Measurements from ENCODE around the gene LTK.

The LTK gene

GRCh38 chr15:41513506-41514227 lies at the start of gene LTK:
LTK (minus strand) TSS chr15:41513827; CDS start chr15:41513709, 118 bp downstream.
- DNase-seq (ENCODE audit: low read depth in 2 of 2, low spot score in 1 of 2): no peak

GRCh38 chr15:41562784-41563198 lies 49.2 kb upstream of the LTK start:
- DNase-seq (ENCODE audit: low read depth in 2 of 2, low spot score in 1 of 2): no peak

DNA sequence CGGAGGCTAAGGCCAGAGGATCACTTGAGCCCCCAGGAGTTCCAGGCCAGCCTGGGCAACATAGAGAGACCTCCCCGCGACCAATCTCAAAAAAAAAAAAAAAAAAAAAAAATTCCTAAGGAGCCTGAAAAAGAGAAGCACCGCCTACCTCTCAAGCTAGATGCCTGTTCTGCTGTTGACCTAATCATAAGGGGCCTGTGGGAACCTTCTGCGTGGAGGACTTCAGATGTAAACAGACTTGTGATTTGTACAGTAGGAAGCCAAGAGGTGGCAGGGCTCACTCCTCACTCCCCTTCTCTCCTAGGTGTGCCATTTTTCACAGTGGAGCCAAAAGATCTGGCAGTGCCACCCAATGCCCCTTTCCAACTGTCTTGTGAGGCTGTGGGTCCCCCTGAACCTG lies 48.6 kb upstream of the LTK start:
- DNase-seq (ENCODE audit: low read depth in 2 of 2, low spot score in 1 of 2): no peak

- no peak for DNase-seq (ENCODE audit: low read depth in 2 of 2, low spot score in 1 of 2)
Measured at GRCh38 chr15:41561777-41562145, 48.1 kb upstream of the LTK start.

DNA sequence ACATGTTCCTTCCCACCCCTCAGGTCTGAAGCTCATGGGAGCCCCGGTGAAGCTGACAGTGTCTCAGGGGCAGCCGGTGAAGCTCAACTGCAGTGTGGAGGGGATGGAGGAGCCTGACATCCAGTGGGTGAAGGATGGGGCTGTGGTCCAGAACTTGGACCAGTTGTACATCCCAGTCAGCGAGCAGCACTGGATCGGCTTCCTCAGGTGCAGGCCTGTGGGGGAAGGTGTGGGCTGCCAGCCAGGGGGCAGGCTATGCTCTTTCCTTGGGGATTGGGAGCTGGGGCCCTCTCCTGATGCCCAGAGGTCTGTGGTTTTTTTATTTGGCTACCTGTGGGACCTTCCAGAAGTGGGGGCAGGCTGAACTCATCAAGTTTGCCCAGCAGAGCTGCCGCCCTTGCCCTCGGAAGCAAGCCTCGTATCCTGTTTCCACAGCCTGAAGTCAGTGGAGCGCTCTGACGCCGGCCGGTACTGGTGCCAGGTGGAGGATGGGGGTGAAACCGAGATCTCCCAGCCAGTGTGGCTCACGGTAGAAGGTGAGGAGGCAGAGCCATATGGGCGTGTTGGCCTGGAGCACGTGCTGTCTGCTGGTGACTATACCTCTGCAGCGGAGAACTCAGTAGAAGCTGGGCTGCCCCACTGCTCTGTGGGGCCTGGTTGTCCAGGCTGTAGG lies 47.6 kb upstream of the LTK start:
- DNase-seq (ENCODE audit: low read depth in 2 of 2, low spot score in 1 of 2): no peak

- DNase-seq (ENCODE audit: low read depth in 2 of 2, low spot score in 1 of 2): no peak
Measured at GRCh38 chr15:41560572-41560874, 46.9 kb upstream of the LTK start.

DNA sequence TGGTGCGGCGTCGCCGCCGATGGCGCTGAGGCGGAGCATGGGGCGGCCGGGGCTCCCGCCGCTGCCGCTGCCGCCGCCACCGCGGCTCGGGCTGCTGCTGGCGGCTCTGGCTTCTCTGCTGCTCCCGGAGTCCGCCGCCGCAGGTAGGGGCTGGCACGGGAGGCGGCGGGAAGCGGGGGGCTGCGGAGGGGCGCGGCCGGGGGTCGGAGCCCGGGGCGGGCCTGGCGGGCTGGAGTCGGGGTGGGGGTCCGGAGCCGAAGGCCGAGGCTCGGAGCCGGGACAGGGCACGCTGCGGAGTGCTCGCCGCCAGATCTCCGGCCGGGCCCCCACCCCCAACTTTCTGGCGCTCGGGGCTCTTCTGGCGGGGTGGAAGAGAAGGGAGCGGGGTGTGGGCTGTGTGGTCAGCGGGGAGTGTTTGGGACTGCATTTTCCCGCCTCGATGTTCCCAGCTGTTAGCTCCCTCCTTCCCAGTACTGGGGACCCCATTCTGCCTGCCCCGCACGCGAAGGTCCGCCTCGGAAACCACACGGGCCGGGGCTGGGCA lies 45.7 kb upstream of the LTK start:
- no peak for DNase-seq (ENCODE audit: low read depth in 2 of 2, low spot score in 1 of 2)

DNA sequence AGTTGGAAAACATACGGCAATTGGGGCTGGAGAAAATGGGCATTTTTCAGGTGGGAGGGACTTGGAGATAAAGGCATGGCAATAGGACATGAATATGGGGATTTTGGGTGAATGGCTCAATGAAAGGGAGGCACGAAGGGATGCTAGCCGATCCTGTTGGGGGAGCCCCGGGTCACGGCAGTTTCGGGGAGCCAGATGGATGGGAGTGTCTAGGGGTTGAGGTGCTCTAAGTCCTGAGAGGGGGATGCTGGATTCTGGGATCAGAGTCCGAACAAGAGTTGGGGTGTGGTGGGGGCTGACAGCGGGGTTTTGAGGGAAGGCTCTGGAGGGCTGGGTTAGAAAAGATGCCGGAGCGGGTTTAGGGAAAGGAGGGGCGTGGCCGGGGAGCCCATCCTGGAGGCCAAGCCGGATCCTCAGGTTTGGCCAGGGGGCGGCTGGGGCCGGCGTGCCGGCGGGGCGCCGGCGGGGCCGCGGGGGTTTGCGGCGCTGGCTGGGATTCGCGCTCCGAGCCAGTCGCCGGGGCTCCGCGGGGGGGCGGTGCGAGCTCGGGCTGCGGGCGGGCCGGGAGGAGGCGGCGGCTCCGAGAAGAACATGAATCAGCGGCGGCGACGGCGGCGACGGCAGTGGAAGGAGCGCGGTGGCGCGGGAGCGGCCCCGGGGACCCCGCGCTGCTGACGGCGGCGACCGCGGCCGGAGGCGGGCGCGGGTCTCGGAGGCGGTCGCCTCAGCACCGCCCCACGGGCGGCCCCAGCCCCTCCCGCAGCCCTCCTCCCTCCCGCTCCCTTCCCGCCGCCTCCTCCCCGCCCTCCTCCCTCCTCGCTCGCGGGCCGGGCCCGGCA lies 45.0 kb upstream of the LTK start, which contains the start of gene TYRO3:
TYRO3 (plus strand) TSS at position 813 of the 839 bp plus-strand sequence. CDS start 46 bp downstream, outside the sequence.
- peak; percentile 29 to 49 for DNase-seq (ENCODE audit: low read depth in 2 of 2, low spot score in 1 of 2)

GRCh38 chr15:41557673-41558399 lies 44.2 kb upstream of the LTK start:
- DNase-seq (ENCODE audit: low read depth in 2 of 2, low spot score in 1 of 2): peak; percentile 25 to 54

GRCh38 chr15:41556677-41557076 lies 43.0 kb upstream of the LTK start:
- DNase-seq (ENCODE audit: low read depth in 2 of 2, low spot score in 1 of 2): no peak

DNA sequence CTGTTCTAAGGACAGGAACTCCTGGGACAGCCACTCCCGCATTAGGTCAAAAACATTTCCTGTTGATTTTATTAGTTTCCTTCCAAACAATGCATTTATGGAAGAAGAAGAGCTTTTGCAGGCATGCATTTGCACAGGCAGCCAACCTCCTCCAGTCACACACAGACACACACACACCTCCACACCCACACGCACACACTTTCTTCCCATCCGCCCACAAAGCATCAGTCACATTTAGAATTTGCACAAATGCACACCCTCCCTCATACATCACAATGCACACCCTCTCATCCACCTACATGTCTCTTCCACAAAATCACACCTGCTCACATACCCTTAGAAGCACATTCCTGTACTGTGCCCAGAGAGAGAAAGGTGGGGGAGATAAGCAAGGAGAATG lies 41.3 kb upstream of the LTK start:
- no peak for DNase-seq (ENCODE audit: low read depth in 2 of 2, low spot score in 1 of 2)

DNA sequence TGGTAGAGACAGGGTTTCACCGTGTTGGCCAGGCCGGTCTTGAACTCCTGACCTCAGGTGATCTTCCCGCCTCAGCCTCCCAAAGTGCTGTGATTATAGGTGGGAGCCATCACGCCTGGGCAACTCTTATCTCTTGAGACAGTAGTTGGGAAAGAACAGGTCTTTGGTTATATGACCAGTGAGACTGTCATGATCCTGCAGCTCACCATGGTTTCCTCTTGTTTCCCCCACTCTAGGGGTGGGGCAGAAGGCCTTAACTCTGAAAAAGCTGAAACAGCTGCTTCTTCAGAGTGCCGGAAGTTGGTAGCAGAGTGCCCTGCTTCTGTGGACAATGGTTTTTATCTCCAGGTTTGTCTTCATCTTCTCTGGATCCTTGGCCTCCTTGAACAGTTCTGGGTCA lies 40.7 kb upstream of the LTK start:
- no peak for DNase-seq (ENCODE audit: low read depth in 2 of 2, low spot score in 1 of 2)

DNA sequence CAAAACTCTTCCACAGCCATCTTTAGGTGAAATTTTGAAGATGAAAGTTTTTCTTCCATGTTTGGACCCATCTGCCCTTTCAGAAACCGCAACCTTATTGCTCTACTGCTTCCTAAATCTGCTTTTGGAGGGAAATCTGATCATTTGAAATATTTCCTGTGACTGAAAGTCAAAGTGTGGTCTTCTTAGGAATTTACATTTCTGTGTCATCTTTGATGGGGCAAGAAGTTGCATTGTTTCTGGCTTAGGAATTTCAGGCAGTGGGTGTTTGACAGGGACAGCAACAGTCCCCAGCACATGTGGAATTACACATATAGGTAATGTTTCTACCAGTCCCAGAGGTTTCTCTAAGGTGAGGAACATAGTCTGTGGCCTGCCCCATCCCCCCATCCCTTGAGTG lies 40.1 kb upstream of the LTK start:
- no peak for DNase-seq (ENCODE audit: low read depth in 2 of 2, low spot score in 1 of 2)

GRCh38 chr15:41550066-41550775 lies 36.6 kb upstream of the LTK start:
- no peak for DNase-seq (ENCODE audit: low read depth in 2 of 2, low spot score in 1 of 2)

DNA sequence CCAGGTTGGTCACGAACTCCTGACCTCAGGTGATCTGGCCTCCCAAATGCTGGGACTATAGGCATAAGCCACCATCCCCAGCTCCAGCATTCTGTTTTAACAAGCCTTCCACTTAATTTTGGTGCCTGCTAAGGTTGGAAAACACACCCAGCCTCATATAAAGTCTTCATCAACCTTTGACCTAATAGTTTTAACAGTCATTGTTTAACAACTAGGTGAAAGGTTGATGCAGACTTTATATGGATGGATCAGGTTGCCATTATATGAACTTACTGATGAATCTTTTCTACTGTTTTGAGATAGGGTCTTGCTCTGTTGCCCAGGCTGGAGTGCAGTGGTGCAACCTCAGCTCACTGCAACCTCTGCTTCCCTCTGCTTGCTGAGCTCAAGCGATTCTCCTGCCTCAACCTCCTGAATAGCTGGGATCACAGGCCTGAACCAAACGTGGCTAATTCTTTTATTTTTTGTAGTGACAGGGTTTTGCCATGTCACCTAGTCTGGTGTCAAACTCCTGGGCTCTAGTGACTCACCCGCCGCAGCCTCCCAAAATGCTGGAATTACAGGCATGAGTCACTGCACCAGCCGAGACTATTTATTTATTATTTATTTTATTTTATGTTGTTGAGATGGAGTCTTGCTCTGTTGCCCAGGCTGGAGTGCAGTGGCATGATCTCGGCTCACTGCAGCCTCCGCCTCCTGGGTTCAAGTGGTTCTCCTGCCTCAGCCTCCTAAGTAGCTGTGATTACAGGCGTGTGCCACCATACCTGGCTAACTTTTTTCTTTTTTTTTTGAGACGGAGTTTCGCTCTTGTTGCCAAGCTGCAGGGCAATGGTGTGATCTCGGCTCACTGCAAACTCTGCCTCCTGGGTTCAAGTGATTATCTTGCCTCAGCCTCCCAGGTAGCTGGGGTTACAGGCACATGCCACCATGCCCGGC lies 33.5 kb upstream of the LTK start:
- DNase-seq (ENCODE audit: low read depth in 2 of 2, low spot score in 1 of 2): no peak

- no peak for DNase-seq (ENCODE audit: low read depth in 2 of 2, low spot score in 1 of 2)
Measured at GRCh38 chr15:41545218-41545617, 31.6 kb upstream of the LTK start.

- no peak for DNase-seq (ENCODE audit: low read depth in 2 of 2, low spot score in 1 of 2)
Measured at GRCh38 chr15:41544650-41545015, 31.0 kb upstream of the LTK start.

DNA sequence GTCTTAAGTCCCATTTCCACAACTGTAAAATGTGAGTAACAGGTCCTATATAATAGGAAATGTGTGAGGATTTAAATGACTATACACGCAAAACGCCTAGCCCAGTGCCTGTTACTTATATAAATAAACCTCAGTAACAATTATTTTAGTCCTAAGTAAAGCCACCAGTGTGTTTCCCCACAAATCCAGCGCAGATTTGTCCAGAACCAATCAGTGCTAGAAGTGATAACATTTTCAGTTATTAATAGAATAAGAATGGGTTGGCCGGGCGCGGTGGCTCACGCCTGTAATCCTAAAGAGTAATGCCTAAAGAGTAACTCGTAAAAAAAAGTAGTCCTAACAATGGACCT lies 29.9 kb upstream of the LTK start:
- DNase-seq (ENCODE audit: low read depth in 2 of 2, low spot score in 1 of 2): no peak

DNA sequence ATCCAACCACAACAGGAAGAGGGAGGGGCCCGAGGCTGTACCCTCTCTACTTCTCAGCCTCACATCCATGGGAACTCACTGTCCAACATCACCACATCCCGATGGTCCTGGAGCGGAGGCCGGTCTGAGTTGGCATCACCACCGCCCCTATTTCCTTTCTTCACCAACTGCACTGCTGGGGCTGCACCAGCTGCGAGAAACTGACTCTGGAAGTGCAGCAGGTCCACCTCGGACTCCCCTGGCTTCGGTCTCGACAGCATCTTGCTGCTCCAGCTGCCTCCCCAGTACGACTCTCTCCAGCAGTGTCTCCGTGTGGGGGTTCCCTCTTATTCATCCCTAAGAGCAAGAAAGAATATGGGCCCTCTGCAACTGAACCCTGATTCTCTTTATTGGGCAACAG lies 23.2 kb upstream of the LTK start:
- DNase-seq (ENCODE audit: low read depth in 2 of 2, low spot score in 1 of 2): no peak

DNA sequence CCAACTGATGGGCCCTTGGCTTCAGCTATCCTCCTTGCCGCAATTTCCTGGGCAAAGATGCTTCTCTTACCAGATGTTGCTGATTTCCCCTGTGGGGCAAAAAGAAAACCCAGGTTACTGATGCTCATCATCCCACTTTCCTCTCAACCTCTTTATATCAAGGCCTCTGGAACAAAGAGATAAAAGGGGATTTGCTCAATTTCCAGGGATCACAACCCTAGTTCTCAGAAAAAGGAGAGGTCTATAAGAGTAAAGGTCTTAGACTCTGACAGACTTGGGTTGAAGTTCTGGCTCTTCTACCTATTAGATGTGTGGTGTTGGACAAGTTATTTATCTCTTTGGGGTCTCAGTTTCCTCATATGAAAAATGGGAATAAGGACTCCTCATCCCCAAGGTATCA lies 21.9 kb upstream of the LTK start:
- no peak for DNase-seq (ENCODE audit: low read depth in 2 of 2, low spot score in 1 of 2)

Measured in stimulated activated CD8-positive, alpha-beta memory T cell treated with anti-CD3 and anti-CD28 coated beads, Interleukin-4, amount 100 ng/mL, for 1 hour (primary cell).